Fibroblast of villous mesenchyme (primary cell): Measurements from ENCODE around the gene EIF4G3. TPM values are rescaled to one million over a fixed set of nuclear protein-coding genes. Genes with fewer than 3 reads are reported as not detected.
"Not testable (repeated sequence)": the region's sequence is repeated elsewhere in the genome, so short reads cannot be mapped to it uniquely, and the experiment has no call there.

Source experiments
- DNase-seq: peaks from one replicate; pipeline ENCODE4 v3.0.0-alpha.2; 2010; ENCODE audit warnings: low read depth
- H3K4me3 ChIP-seq: 2 replicates; pipeline ENCODE4 v1.5.1; 2011; ENCODE audit warnings: low read depth, mild to moderate bottlenecking, low read length
- total RNA-seq: library from RNA; depleted of rRNA; stranded (reverse); fragments of >200 nt; gene quantifications from 2 replicates; pipeline ENCODE4 v1.2.3, GENCODE V29; 2012
- TF ChIP-seq, protein P1 (sequence below): IDR thresholded peaks from 2 replicates; pipeline ENCODE4 v1.5.1; 2012; ENCODE audit warnings: low read depth, mild to moderate bottlenecking, low read length; ENCODE audit not compliant: insufficient read depth

The EIF4G3 gene
- total RNA-seq, 1 donor = 66.5 TPM

DNA sequence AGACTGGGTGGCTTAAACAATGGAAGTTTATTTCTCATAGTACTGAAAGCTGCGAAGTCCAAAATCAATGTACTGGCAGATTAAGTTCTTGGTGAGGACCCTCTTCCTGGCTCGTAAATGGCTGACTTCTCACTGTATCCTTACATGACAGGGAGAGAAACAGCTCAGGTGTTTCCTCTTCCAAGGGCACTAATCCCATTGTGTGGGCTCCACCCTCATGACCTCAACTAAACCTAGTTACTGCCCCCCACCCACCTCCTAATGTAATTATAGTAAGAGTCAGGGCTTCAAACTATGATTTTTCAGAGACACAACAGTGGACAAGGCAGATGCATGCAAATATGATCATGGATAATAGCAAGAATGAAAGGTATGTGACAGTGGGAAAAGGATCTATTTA lies 308.4 kb downstream of the EIF4G3 start:
- no peak overlapping the region for H3K4me3 ChIP-seq
- TF ChIP-seq, protein P1, sequence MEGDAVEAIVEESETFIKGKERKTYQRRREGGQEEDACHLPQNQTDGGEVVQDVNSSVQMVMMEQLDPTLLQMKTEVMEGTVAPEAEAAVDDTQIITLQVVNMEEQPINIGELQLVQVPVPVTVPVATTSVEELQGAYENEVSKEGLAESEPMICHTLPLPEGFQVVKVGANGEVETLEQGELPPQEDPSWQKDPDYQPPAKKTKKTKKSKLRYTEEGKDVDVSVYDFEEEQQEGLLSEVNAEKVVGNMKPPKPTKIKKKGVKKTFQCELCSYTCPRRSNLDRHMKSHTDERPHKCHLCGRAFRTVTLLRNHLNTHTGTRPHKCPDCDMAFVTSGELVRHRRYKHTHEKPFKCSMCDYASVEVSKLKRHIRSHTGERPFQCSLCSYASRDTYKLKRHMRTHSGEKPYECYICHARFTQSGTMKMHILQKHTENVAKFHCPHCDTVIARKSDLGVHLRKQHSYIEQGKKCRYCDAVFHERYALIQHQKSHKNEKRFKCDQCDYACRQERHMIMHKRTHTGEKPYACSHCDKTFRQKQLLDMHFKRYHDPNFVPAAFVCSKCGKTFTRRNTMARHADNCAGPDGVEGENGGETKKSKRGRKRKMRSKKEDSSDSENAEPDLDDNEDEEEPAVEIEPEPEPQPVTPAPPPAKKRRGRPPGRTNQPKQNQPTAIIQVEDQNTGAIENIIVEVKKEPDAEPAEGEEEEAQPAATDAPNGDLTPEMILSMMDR = no peak
- DNase-seq = no peak

DNA sequence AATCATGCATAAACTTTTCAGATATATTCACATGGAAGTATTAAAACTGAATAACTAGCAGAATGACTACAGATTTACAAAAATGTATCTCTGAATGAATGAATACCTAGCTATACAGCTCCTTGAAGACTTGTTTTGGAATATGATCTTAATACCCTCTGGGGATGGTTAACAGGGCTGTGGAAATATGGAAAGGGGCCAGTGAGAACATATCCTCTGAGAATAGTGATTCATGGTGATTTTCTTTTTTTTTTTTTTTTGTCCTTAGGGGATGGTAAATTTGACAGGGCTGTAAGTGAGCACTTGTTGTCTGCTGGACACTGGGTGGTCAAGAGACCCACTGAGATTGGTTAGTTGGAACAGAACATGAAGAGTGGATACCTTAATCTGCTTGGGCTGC lies 308.9 kb downstream of the EIF4G3 start:
- TF ChIP-seq, protein P1 = no peak
- no peak overlapping the region for H3K4me3 ChIP-seq
- no peak for DNase-seq

DNA sequence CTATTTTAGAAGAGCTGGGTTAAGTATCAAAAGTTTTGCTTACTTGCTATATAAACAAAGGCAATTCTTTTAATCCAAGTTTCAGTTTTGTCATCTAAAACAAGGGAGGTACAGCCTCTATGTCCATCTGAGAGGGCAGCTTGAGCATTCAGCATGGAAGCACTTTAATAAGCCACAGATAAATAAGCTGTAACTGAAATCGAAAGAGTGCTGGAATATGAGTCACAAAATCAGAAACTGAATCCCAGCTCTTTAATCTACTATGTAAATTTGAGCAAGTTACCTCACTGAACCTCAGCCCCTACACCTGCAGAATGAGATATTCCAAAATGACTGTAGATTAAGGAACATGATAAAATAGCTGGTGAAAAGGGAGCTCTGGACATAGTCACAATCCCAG lies 309.6 kb downstream of the EIF4G3 start:
- peak; percentile 36 for DNase-seq
- no peak overlapping the region for H3K4me3 ChIP-seq
- TF ChIP-seq, protein P1 = no peak

DNA sequence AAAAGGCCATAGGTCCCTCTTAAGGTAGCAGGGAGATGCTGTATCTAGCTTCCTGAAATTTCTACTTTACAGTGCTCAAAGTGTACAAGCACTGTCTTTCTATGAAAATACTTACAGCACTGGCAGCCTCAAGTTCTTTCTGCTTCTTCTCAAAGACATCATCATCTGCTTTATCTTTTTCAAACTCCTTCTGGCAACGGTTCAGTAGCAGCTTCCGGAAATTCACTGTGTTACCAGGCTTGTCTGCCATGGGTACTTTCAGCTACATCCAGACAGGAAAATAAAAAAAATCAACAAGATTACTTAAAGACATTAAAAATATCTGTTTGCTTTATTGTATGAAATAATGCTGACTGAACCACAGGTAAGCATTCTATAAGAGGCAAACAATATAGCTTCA lies 311.7 kb downstream of the EIF4G3 start:
- no peak overlapping the region for H3K4me3 ChIP-seq
- no peak for DNase-seq
- TF ChIP-seq, protein P1 = no peak

DNA sequence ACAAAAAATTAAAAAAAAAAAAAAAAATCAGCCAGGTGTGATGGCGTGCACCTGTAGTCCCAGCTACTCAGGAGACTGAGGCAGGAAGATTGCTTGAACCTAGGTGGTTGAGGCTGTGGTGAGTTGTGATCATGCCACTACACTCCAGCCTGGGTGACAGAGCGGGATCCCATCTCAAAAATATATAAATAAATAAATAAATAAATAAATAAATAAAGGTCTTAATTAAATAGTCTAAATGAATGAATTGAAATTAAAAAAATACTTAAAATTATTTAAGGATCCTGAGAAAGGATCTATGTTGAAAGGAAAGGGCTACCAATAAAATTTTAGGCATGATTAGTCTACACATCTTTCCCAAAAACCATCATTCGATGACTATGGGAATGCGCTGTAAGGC lies 322.2 kb downstream of the EIF4G3 start:
- no peak for DNase-seq
- H3K4me3 ChIP-seq = no peak overlapping the region
- TF ChIP-seq, protein P1 = no peak

DNA sequence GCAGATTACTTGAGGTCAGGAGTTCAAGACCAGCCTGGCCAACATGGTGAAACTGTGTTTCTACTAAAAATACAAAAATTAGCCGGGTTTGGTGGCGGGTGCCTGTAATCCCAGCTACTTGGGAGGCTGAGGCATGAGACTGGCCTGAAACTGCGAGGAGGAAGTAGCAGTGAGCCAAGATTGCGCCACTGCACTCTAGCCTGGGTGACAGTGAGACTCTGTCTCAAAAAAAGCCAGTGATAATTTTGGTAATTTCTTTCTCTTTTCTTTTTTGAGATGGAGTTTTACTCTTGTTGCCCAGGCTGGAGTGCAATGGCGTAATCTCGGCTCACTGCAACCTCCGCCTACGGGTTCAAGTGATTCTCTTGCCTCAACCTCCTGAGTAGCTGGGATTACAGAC lies 324.9 kb downstream of the EIF4G3 start:
- not testable (repeated sequence) for H3K4me3 ChIP-seq, DNase-seq

DNA sequence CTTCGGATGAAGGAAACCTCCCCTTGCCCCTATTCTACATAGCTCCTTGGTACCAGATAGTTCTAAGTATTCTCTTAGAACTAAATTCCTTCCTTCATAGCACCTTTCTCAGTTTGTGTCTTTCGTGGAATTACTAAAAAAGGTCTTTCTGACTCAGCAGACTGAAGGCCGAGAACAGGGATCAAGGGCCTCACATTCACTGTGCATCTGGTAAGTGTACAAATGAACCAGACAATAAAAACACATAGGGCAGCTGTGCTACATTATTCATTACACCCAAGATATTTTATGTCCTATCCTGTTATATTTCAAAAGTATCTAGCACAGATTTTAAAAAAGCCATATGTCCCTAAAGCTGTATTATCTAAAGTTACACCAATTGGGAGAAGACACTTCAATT lies 326.7 kb downstream of the EIF4G3 start:
- H3K4me3 ChIP-seq = no peak overlapping the region
- DNase-seq = peak; percentile 79

More for the DNA sequence above, 326.7 kb downstream of the EIF4G3 start:
- TF ChIP-seq, protein P1 = no peak
